CD4-positive, alpha-beta T cell treated with Interleukin-10 for 1 hour (primary cell): ENCODE results near the gene CFAP99.
"Not testable (repeated sequence)": the region's sequence is repeated elsewhere in the genome, so short reads cannot be mapped to it uniquely, and the experiment has no call there.

ENCODE experiments used
- DNase-seq: peaks from one replicate; pipeline ENCODE4 v3.0.0-alpha.2; 2020

CFAP99 gene

GRCh38 chr4:2449511-2450392 lies 31.0 kb downstream of the CFAP99 start:
- no peak for DNase-seq

DNA sequence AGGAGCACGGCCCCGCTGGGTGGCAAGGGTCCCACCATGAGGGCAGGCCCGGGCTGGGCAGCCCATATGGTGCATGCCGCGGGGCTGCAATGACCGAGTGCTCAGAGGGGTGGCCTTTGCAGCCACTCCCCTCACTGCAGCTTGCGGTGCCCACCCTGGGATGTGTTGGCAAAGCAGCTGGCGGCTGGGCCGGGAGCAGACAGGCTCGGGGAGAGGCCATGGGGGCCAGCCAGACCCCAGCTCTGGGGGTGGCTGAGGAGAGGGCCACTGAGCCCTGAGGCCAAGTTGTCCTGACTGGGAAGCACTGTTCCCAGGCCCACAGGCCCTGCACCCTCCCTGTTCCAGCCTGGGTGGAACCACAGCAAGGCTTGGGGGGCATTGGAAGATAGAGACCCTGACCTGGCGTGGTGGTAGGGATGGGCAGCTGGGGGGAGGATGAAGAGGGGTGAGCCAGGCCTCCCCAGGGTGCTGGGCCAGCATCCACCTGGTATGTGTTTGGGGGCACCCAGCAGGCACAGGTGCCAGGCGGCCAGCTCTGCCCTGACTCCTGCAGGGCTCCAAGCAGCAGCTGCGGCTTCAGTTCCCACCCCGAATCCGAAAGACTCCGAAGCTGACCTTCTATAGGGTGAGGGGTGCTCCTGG lies 31.8 kb downstream of the CFAP99 start:
- DNase-seq, result no peak

GRCh38 chr4:2451036-2451520 lies 32.3 kb downstream of the CFAP99 start:
- no peak for DNase-seq

DNA sequence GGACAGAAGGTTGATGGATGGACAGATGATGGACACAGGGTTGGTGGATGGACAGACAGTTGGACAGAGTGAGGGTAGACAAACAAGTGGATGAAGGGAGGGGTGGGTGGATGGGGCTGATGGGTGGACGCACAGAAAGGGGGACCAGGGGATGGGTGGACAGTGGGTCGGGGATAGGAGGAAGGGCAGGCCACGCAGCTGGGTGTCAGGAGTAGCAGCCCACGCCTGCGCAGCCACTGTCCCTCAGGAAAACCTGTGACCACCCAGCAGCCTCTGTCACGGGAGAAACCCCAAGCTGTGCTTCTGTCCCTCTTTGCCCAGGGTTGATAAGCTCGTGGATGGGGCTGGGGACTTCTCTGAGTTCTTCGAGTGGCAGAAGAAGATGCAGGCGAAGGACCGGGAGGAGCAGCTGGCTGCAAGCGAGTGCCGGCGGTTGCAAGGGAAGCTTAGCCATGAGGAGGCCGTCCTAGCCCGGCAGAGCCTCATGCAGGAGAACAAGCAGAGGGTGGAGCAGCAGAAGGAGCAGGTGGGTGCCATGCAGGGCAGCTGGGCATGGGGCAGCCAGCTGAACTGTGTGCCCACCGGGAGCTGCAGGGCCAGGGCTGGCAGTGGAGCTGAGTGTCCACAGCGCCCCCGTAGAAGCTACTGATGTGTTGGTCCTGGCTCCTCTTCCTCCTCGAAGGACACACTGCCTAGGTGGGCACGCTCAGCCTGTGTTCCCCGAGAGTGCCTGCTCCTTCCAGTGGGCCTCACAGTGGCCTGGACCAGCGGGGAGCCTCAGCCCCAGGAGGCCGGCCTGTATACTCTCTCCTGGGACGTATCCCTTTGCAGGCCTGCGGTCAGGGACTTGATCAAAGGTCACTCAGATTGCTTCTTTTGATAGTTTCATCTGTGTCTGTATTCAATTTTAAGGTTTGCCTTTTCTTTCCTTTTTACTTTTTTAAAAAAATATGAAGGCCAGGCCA lies 33.3 kb downstream of the CFAP99 start:
- DNase-seq, result no peak

GRCh38 chr4:2457481-2458295 lies 38.9 kb downstream of the CFAP99 start:
- DNase-seq, result no peak

- DNase-seq, result no peak
These were observed 40.1 kb downstream of the CFAP99 start for GRCh38 chr4:2458546-2459491.

GRCh38 chr4:2459589-2460349 lies 41.0 kb downstream of the CFAP99 start:
- no peak for DNase-seq

DNA sequence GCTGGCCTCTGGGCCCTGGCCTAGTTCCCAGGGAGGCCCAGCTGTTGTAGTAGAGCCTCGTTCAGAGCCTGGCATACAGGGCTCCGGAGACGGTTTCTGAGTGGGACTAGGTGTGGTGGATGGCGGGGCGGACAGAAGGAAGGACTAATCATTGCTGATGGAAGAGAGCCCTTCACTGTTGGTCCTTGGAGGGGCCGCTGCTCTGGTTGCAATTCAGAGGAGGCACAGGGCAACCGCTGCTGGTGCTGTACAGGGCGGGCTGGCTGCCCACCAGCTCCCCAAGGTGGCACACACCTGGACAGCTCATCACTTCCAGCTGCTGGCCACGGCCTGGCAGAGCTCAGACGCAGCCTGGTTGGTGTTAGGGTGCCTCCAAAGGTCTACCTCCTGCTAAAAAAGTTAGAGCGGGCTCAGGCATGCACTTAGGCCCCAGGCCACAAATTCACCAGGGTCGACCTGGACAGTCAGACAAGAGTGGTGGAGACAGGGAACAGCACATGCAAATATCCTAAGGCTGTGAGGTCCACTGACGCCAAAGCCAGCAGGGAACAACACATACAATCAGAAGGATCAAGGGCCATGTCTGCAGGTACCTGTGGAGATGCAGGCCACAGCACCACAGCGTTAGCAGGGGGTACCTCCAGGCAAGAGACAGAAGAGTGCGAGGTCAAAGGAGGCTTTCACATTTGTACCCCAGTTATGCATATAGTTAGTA lies 42.6 kb downstream of the CFAP99 start:
- DNase-seq, result no peak

DNA sequence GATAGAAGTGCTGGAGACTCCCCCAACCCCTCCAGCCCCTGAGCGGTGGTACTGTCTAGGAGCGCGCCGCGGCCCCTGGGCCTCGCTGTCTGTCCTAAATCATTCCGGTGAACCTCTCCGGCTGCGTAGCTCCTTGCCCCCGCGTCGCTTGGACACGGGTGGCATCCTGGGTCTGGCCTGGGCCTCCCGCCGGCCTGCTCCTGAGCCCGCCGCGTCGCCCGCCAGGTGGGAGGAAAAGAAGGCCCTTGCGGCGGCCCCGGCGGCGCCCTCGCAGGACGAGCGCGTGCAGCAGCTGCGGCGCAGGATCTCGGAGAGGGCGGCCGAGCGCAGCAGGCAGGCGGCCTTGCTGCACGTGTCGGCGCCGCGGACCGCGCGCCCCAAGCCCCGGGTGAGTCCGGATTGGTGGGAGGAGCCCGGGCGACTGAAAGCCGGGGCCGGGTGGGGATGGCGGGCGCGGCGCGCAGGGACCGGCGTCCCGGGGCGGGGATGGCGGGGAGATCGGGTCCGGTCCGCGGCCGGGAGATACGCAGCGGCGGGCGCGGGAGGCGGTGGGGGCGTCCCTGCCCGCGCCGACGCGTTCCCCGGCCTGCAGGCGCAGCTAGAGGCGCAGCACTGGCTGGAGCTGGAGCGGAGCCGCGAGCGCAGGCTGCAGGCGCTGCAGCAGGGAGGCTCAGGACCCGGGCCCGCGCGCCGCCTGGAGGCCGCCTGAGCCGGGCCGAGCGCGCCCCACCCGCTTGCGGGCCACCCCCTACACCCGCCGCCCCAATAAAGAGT lies 43.6 kb downstream of the CFAP99 start:
- DNase-seq, result peak; percentile 73

DNA sequence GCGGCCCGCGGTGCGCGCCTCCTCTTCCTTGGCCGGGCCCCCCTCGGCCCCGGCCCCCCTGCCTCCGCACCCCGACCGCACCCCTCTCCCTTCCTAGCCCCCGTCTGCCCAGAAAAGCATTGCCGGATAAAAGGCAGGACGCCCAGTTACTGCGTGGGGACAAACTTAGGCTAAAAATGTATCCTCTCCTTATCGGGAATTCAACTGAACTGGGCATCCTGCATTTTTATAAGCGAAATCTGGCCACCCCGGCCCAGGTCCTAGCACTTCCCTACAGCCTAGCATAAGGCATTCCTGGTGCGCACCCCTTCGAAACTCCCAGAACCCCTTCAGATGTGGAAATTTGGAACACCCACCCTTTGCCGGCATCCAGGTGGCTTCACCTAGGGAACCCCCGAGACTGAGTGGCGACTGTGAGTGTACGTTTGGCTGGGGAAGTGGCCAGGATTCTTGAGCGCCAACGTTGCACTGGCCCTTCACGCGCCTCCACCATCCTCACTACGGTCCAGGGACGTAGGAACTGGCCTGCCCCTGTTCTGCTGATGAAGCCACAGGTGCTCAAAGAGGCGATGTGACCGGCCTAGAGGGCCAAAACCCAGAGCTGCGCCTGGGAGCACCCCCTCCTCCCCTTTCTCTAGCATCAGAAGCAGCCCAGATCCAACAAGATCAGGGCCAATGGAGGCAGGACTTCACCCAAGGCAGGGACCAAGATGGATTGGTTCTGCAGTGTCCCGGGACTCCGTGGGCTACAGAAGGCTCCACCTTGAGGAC lies 44.4 kb downstream of the CFAP99 start:
- DNase-seq, result no peak

DNA sequence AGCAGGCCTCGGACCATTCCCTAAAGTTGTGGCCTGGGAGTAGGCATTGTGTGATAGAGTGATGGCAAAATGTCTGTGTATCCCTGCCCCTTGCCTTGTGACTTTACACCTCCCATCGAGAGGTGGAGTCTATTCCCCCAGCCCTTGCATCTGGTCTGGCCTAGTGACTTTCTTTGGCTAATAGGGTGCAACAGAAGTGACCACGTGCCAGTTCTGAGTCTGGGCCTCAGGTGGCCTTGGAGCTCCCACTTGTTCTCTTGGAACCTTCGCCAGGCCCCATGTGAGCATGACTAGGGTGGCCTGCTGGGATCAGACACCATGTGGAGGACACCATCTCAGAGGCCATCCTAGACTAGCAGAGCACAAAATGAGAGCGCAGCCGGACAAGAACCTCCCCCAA lies 46.3 kb downstream of the CFAP99 start:
- no peak for DNase-seq

GRCh38 chr4:2465544-2465943 lies 46.8 kb downstream of the CFAP99 start:
- not testable (repeated sequence) for DNase-seq

- peak; percentile 96 for DNase-seq
These were observed 49.9 kb downstream of the CFAP99 start, which contains the start of gene RNF4 for GRCh38 chr4:2468456-2469191. Gene RNF4 (plus strand): TSS chr4:2469106. CDS start chr4:2490494, 21,388 bp downstream.

DNA sequence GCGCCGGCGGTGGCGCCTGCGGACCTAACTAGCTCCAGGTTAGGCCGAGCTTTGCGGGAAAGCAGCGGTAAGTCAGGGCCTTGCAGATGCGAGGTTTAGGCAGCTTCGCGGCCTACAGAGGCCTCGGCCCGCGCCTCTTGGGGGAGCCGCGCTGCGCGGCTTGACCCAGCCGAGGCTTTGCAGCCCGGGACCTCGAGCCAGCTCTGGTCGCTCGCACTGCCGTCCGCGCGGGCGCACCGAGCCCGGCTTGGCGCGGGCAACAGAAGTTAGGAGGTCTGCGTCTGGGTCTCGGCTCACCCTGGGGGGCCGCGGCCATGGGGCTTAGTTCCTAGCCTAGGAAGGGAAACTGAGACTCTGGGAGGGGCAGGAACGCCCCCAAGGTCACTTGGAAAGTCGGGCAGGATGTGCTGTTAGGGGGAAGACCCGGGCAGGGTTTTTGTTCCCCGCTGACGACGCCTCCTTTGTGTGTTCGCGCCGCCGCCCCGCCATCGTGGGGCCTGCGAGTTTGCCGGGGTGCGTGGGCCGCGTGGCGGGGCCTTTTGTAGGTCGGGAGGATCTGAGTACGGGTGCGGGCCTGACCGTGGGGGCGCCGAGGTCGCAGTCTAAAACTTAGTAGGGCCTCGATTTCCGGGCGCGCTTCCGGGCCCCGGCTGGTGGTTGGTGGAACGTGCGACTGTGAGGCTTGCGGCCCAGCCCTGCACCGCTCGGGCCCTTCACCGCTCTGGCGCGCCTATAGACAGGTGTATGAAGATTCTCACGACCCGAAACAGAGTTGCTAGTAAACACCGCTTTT lies 50.6 kb downstream of the CFAP99 start:
- DNase-seq, result peak; percentile 75

- DNase-seq, result no peak
These were observed 52.0 kb downstream of the CFAP99 start for GRCh38 chr4:2470791-2471190.

DNA sequence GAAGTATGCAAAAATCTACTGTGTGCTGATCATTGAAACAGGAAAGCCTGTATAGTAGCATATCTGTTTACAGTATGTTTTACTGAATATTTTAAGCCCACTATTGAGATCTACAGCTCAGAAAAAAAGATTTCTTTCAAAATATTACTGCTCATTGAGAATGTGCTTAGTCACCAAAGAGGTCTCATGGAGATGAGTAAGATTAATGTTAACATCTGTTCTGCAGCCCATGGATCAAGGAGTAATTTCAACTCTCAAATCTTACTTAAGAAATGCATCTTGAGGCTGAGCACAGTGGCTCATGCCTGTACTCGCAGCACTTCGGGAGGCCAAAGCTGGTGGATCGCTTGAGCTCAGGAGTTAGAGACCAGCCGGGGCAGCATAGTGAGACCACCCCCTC lies 53.4 kb downstream of the CFAP99 start:
- no peak for DNase-seq
